Activated CD4-positive, alpha-beta T cell treated with anti-CD3 and anti-CD28 coated beads, Interleukin-2, amount 10 ng/mL, durations not matched to agents 7 days and 5 days (primary cell): ENCODE results near the gene RARRES2. TPM values are rescaled to one million over a fixed set of nuclear protein-coding genes. Genes with fewer than 3 reads are reported as not detected.

Experiments
- CTCF ChIA-PET: fragments of 350-600 bp; sonication (Branson Sonifier 250); formaldehyde crosslinking; loops from one replicate; lab custom pipeline; 2021; ENCODE audit warnings: antibody characterized with exemption; lab: Charles Lee
- POLR2A ChIA-PET: fragments of 350-600 bp; sonication (Branson Sonifier 250); formaldehyde crosslinking; loops from one replicate; lab custom pipeline; 2021; ENCODE audit warnings: antibody characterized with exemption; lab: Charles Lee
- DNase-seq: peaks from one replicate; pipeline ENCODE4 v3.0.0-alpha.2; 2020
- H3K27ac Mint-ChIP-seq: one replicate; pipeline ENCODE4 v1.8.0; 2021; ENCODE audit warnings: mild to moderate bottlenecking, moderate library complexity, mixed read lengths
- H3K27me3 Mint-ChIP-seq: one replicate; pipeline ENCODE4 v1.8.0; 2021; ENCODE audit warnings: mixed read lengths
- H3K36me3 Mint-ChIP-seq: one replicate; pipeline ENCODE4 v1.8.0; 2021; ENCODE audit warnings: low read depth, mixed read lengths
- H3K4me1 Mint-ChIP-seq: one replicate; pipeline ENCODE4 v1.8.0; 2021; ENCODE audit warnings: mixed read lengths
- H3K4me3 Mint-ChIP-seq: one replicate; pipeline ENCODE4 v1.8.0; 2021; ENCODE audit warnings: mild to moderate bottlenecking, moderate library complexity, mixed read lengths
- H3K9me3 Mint-ChIP-seq: one replicate; pipeline ENCODE4 v1.8.0; 2021; ENCODE audit warnings: mixed read lengths
- total RNA-seq, 2 experiments: library from RNA; stranded (reverse); gene quantifications; one replicate each; pipeline ENCODE4 v1.2.3, GENCODE V29; 2021

RARRES2 gene
- total RNA-seq, 2 experiments from 2014 or later = not detected

GRCh38 chr7:150374026-150374425, 32.6 kb upstream of the RARRES2 start:
- ChIA-PET CTCF (interaction anchor here (0.5 to 1.7 kb wide), 8 partner anchors 8 to 534 kb away, joined by 3 to 5 read pairs (median 3); no protein-coding TSS in a partner anchor), POLR2A (no interaction called here)
- Mint-ChIP-seq H3K36me3 (peaks cover 10% of the 10 kb centered on the region), H3K27ac (no peak overlapping the region), H3K4me1 (peaks cover 58% of the 10 kb centered on the region), H3K9me3 (no peaks in the 10 kb centered on the region), H3K4me3 (no peak overlapping the region), H3K27me3 (no peaks in the 10 kb centered on the region)
- DNase-seq = no peak

DNA sequence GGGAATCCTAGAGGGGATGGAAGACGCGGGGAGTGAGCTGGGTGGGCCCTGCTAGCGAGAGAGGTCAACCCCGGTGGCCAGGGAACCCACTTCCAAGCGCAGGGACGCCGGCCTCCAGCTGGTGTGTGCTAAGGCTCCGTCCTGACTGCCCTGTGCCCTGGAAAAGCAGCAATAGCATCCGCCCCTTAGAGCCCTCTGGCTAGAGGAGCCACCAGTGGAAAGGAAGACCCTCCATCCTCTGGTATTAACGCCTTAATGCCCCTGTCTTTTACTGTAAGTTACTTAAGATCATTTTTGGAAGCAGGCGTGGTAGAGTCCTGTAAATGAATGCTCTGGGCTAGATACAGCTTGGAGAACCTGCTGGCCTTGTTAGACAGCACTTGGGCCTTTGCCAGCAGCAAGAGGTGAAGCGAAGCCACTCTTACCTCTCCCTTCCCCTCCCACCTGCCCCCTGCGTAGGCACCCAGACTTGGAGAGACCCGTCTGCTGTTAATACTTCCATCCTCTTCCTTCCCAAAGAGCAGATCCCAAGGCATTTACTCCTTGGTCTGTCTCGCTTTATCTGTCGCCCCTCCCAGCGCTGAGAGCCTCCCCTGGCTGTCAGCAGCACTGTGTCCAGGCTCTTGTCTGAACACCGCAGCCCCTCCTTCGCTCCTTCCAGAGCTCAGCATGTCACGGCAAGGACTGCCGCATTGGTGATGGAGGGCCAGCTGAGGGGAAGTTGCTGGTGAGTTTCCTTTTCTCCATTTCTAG, 31.8 kb upstream of the RARRES2 start:
- Mint-ChIP-seq H3K4me3 (no peak overlapping the region), H3K36me3 (peaks cover 10% of the 10 kb centered on the region), H3K9me3 (no peaks in the 10 kb centered on the region), H3K27ac (no peak overlapping the region), H3K27me3 (no peaks in the 10 kb centered on the region), H3K4me1 (peaks cover 57% of the 10 kb centered on the region)
- ChIA-PET POLR2A (no interaction called here), CTCF (interaction anchor here (0.9 to 1.1 kb wide), 4 partner anchors 23 to 52 kb away, joined by 3 to 4 read pairs (median 3); no protein-coding TSS in a partner anchor)
- no peak for DNase-seq

DNA sequence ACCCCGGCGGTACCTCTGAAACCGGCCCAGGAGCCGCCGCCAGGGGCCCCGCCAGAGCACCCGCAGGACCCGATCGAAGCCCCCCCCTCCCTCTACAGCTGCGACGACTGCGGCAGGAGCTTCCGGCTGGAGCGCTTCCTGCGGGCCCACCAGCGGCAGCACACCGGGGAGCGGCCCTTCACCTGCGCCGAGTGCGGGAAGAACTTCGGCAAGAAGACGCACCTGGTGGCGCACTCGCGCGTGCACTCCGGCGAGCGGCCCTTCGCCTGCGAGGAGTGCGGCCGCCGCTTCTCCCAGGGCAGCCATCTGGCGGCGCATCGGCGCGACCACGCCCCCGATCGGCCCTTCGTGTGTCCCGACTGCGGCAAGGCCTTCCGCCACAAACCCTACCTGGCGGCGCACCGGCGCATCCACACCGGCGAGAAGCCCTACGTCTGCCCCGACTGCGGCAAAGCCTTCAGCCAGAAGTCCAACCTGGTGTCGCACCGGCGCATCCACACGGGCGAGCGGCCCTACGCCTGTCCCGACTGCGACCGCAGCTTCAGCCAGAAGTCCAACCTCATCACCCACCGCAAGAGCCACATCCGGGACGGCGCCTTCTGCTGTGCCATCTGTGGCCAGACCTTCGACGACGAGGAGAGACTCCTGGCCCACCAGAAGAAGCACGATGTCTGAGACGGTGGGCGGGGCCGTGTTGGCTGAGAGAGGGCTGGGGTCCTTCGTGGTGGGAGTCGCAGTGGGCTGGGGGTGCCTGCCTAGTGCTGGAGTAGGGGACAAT, 31.0 kb upstream of the RARRES2 start:
- DNase-seq = no peak
- Mint-ChIP-seq H3K4me3 (no peak overlapping the region), H3K36me3 (peaks cover 10% of the 10 kb centered on the region), H3K9me3 (no peaks in the 10 kb centered on the region), H3K27ac (no peak overlapping the region), H3K4me1 (peaks cover 55% of the 10 kb centered on the region), H3K27me3 (no peaks in the 10 kb centered on the region)
- POLR2A ChIA-PET = no interaction called here
- CTCF ChIA-PET = interaction anchor here (1.7 kb wide), 1 partner anchor 13 kb away, joined by 7 read pairs; no protein-coding TSS in a partner anchor

GRCh38 chr7:150371996-150372270, 30.5 kb upstream of the RARRES2 start:
- Mint-ChIP-seq H3K4me3 (no peak overlapping the region), H3K27ac (no peak overlapping the region), H3K4me1 (peaks cover 54% of the 10 kb centered on the region), H3K36me3 (peaks cover 10% of the 10 kb centered on the region), H3K9me3 (no peaks in the 10 kb centered on the region), H3K27me3 (no peaks in the 10 kb centered on the region)
- CTCF ChIA-PET = interaction anchor here (1.7 kb wide), 1 partner anchor 14 kb away, joined by 7 read pairs; no protein-coding TSS in a partner anchor
- POLR2A ChIA-PET = no interaction called here
- no peak for DNase-seq

- H3K27ac Mint-ChIP-seq = no peak overlapping the region
- no peak overlapping the region for H3K4me3 Mint-ChIP-seq
- CTCF ChIA-PET = interaction anchor here (1.5 to 2.5 kb wide), 3 partner anchors 14 to 55 kb away, joined by 5 to 7 read pairs (median 6); no protein-coding TSS in a partner anchor
- H3K4me1 Mint-ChIP-seq = peaks cover 51% of the 10 kb centered on the region
- DNase-seq = no peak
- H3K27me3 Mint-ChIP-seq = no peaks in the 10 kb centered on the region
- POLR2A ChIA-PET = no interaction called here
- H3K36me3 Mint-ChIP-seq = peaks cover 10% of the 10 kb centered on the region
- H3K9me3 Mint-ChIP-seq = no peaks in the 10 kb centered on the region
These were observed 29.9 kb upstream of the RARRES2 start for GRCh38 chr7:150371131-150371995.

DNA sequence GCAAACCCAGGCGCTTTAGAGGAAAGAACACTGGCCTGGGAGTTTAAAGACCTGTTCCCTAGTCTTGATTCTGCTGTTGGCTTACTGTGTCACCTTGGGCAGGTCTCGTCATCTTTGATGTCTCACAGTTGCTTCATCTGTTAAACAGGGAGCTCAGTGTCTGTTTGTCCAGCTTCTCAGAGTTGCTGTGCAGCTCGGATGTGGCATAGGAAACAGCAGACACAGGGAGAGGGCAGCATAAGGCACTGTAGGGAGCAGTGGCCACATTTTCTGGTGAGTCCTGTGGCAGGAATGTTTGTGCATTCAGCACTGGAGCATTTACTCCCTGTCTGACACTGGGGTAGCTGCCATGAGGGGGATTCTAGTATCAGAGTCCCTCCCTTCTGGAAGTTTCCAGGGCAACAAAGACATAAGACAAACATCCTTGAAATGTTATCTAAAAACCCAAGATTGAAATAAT, 29.2 kb upstream of the RARRES2 start:
- no peaks in the 10 kb centered on the region for H3K27me3 Mint-ChIP-seq
- H3K36me3 Mint-ChIP-seq = peaks cover 10% of the 10 kb centered on the region
- no peaks in the 10 kb centered on the region for H3K9me3 Mint-ChIP-seq
- H3K4me3 Mint-ChIP-seq = peak overlapping the region; percentile 97
- ChIA-PET POLR2A (no interaction called here), CTCF (interaction anchor here (1.0 to 2.5 kb wide), 5 partner anchors 15 to 54 kb away, joined by 3 to 7 read pairs (median 5); a partner anchor contains a TSS)
- H3K4me1 Mint-ChIP-seq = peaks cover 51% of the 10 kb centered on the region
- DNase-seq = no peak
- peak overlapping the region; percentile 25 for H3K27ac Mint-ChIP-seq

GRCh38 chr7:150369748-150370501, 28.5 kb upstream of the RARRES2 start:
- Mint-ChIP-seq H3K4me3 (peak overlapping the region; percentile 97), H3K9me3 (no peaks in the 10 kb centered on the region), H3K27me3 (no peaks in the 10 kb centered on the region), H3K36me3 (peaks cover 10% of the 10 kb centered on the region), H3K4me1 (peaks cover 52% of the 10 kb centered on the region), H3K27ac (peak overlapping the region; percentile 96)
- no peak for DNase-seq
- ChIA-PET CTCF (interaction anchor here (1.0 to 2.5 kb wide), 6 partner anchors 8 to 53 kb away, joined by 3 to 12 read pairs (median 4); a partner anchor contains a TSS), POLR2A (no interaction called here)

DNA sequence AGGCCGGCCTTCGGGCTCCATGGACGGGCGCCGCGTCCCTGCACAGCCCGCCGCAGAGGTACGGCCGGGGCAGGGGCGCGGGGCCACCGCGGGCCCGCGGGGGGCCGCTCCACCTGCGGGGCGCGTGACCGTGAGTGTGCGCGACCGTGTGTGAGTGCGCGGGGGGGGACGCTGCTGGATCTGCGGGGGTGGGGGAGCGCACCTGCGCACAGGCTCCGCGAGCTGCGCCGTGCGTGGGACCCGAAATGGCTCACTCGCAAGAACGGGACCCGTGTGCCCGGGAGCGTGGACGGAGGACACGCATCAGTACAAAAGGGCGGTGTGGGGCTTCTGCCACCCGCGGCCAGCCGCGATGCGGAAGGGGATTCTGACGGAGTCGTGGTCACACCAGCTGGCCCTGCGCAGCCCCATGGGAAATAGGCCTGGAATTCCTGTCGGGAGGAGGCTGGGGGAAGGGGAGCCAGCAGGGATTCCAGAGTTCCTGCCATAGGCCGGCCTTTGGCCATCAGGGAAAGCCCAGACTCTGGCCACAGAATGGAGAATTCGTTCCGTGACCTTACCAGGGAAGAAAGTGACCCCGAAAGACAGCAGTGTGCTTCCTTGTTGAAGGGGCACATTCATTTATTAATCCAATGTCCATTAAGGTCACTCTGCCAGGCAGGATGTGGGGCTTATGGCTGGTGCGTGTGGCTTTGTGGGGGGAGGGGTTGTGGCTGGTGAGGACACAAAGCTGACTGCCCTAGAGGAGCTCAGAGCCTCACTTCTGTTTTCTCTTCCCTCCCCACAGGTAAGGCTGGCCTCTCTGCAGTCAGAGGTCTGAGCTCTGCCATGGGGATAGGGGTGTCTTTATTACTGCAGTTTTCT, 27.7 kb upstream of the RARRES2 start:
- Mint-ChIP-seq H3K27me3 (no peaks in the 10 kb centered on the region), H3K4me1 (peaks cover 48% of the 10 kb centered on the region), H3K36me3 (peaks cover 10% of the 10 kb centered on the region), H3K9me3 (no peaks in the 10 kb centered on the region), H3K4me3 (peak overlapping the region; percentile 97), H3K27ac (peak overlapping the region; percentile 96)
- ChIA-PET POLR2A (no interaction called here), CTCF (interaction anchor here (0.7 to 2.5 kb wide), 5 partner anchors 9 to 64 kb away, joined by 3 to 12 read pairs (median 5); no protein-coding TSS in a partner anchor)
- DNase-seq = peak; percentile 44

DNA sequence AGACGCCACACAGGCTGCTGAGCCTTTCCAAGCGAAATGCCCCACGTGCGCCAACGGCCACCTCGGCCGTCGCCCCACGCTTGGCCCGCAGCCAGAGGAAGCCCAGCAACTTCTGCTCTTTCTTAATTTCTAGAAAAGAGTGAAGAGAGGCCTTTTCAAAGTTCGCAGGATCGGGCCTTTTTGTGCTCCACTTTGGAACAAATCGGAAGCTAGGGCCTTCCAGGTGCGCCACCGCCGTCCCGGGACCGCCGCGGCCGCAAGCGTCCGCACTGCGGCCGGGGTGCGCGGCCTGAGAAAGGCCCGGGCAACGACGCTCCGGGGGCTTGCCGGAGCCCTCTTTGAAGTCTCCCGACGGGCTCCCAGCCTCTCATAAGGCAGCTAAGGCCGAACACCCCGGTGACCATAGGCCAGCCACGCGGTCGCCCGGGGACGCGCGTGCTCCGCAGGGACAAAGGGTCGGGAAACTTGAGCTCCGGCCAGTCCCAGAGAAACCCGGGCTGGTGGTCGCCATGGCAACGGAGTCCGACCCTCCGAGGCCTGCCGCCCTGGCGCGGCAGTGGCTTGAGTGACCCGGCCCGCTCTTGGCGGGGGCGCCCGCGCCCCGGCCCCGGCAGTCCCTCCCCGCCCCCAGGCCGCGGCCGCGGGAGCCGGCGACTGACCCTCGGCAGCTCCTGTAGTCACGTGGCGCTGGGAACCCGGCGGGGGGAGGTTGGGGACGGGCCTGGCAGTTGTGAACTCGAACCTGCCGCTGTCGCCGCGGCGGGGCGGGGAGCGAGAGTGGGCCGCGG, 26.9 kb upstream of the RARRES2 start, which contains the start of gene REPIN1:
REPIN1 (plus strand) TSS at position 727 of the 788 bp plus-strand sequence. CDS start 890 bp downstream, outside the sequence.
- Mint-ChIP-seq H3K4me1 (peaks cover 47% of the 10 kb centered on the region), H3K27me3 (no peaks in the 10 kb centered on the region), H3K36me3 (peaks cover 10% of the 10 kb centered on the region), H3K9me3 (no peaks in the 10 kb centered on the region), H3K4me3 (peak within 1 kb of the TSS; percentile 97), H3K27ac (peak within 1 kb of the TSS; percentile 96)
- POLR2A ChIA-PET = no interaction called here
- CTCF ChIA-PET = interaction anchor here (0.7 to 2.4 kb wide), 3 partner anchors 9 to 65 kb away, joined by 3 to 12 read pairs (median 6); no protein-coding TSS in a partner anchor
- DNase-seq = peak; percentile 83

- Mint-ChIP-seq H3K9me3 (no peaks in the 10 kb centered on the region), H3K27me3 (no peaks in the 10 kb centered on the region), H3K27ac (peak overlapping the region; percentile 91), H3K4me1 (peaks cover 49% of the 10 kb centered on the region), H3K4me3 (peak overlapping the region; percentile 83), H3K36me3 (peaks cover 5% of the 10 kb centered on the region)
- POLR2A ChIA-PET = no interaction called here
- CTCF ChIA-PET = interaction anchor here (0.9 to 3.0 kb wide), 4 partner anchors 10 to 661 kb away, joined by 3 to 13 read pairs (median 9); partner anchors contain the start of gene ABCB8
- no peak for DNase-seq
These were observed 26.3 kb upstream of the RARRES2 start for GRCh38 chr7:150367677-150368095.
